Upper lobe of left lung (tissue), 4 donors: Measurements from ENCODE around the gene SLC9A7.

Experiments used
- CTCF ChIP-seq, 6 experiments: fragments of 450-650 bp in 4 of 6; fragments of 200-600 bp in 2 of 6; sonication (generic) in 2 of 6; IDR thresholded peaks; one replicate each; pipeline ENCODE4 v1.5.1; 2016 to 2019; ENCODE audit warnings: antibody characterized with exemption in 6 of 6
- EP300 ChIP-seq, 4 donors: sonication (generic); formaldehyde crosslinking; IDR thresholded peaks; one replicate each; pipeline ENCODE4 v1.5.1; 2017; ENCODE audit warnings: antibody characterized with exemption in 4 of 4, control low read depth in 2 of 4
- POLR2A ChIP-seq, 4 donors: fragments of 450-650 bp; IDR thresholded peaks; one replicate each; pipeline ENCODE4 v1.5.1; 2016 to 2017; ENCODE audit warnings: antibody characterized with exemption in 4 of 4, mild to moderate bottlenecking in 2 of 4
- POLR2AphosphoS5 ChIP-seq, 2 donors: sonication (generic); formaldehyde crosslinking; IDR thresholded peaks; one replicate each; pipeline ENCODE4 v1.5.1; 2017; ENCODE audit warnings: antibody characterized with exemption in 2 of 2

- TF ChIP-seq CTCF (IDR thresholded peaks at IDR 0.05): no peak
- no peak for TF ChIP-seq POLR2A (IDR thresholded peaks at IDR 0.05)
- TF ChIP-seq EP300 (IDR thresholded peaks at IDR 0.05): peak in 1 of 4 donors; percentile 15
- TF ChIP-seq POLR2AphosphoS5 (IDR thresholded peaks at IDR 0.05): no peak
Observed at GRCh38 chrX:46727441-46727840, 31.5 kb downstream of the SLC9A7 start.
